Measurements from ENCODE around the gene CREBBP.

- TF ChIP-seq CTCF (conservative IDR thresholded peaks at IDR 0.05 in 1 of 2, IDR thresholded peaks at IDR 0.05 in 1 of 2; ENCODE audit: low read depth in 1 of 2, low read length in 2 of 2) (no peak), EZH2 (IDR thresholded peaks at IDR 0.05; ENCODE audit: low read length, missing control alignments) (no peak)
These were observed 16.9 kb downstream of the CREBBP start for GRCh38 chr16:3863587-3863986.
